SHP77 (cell line): ENCODE data around the gene ADAMTS1.
"Not testable (repeated sequence)": the region's sequence is repeated elsewhere in the genome, so short reads cannot be mapped to it uniquely, and the experiment has no call there.

Source experiments
- DNase-seq, 2 experiments: peaks; one replicate each; lab custom pipeline; 2025; lab: John Stamatoyannopoulos, UW

Gene ADAMTS1

GRCh38 chr21:26845066-26845758, at the start of gene ADAMTS1:
Gene ADAMTS1, minus strand, starts transcription at chr21:26845409. Its CDS starts 455 bp downstream, at chr21:26844954.
- DNase-seq = no peak

- DNase-seq = no peak
These were observed 46.9 kb upstream of the ADAMTS1 start for GRCh38 chr21:26892151-26892550.

- no peak for DNase-seq
These were observed 43.7 kb upstream of the ADAMTS1 start for GRCh38 chr21:26888931-26889330.

DNA sequence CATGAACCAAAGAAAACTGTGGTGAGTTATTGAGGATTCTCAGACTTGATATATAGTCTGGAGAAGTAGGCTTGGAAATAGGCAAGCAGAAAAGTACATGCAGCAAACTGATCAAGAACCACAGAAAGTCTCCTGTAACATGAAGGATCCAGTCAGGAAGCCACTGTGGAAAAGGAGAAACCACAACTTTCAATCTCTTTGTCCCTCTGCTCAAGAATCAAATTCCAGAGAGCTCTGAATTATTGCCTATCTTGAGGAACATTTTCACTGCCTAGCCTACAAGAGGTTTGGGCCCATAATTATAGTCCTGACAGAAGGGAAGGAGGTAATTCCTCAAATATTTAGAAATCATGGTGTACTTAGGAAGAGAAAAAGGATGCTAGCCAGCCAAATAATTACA, 43.0 kb upstream of the ADAMTS1 start:
- no peak for DNase-seq

DNA sequence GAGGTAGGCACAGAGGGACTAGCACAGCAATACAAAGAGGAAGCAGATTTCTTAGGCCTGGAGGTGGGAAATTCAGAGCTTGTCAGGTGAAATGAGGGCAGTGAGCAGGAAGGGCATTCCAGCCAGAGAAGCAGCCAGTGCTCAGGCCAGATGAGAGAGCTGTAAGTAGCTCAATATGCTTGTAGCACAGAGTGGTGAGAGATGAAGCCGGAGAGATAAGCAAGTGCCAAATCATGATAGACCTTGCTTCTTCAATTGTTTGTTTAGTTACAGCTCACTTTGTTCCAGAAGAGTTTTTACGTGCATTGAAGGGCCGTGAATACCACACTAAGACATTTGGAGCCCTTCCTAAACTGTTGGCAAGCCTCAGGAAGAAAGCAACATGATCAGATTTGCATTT, 42.0 kb upstream of the ADAMTS1 start:
- no peak for DNase-seq

DNA sequence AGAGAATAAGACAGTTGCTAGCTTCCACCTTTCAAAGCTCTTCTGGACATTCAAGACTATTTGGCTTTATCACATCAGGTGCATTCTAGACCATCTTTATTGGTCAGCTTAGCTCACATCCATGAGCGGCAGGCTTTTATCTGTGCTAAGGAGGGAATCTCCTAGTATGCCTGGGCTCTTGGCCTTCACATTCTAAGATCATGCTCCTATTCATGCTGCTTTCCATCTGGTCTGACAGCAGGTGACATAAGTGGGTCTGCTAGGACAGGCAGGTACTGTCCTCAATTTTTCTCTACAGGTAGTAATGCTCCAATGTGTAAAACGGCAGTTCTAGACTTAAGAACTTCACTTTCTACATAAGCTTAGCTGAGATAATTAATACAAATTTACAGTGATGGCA, 39.2 kb upstream of the ADAMTS1 start:
- no peak for DNase-seq

- DNase-seq = no peak
These were observed 38.6 kb upstream of the ADAMTS1 start for GRCh38 chr21:26883768-26884167.

- no peak for DNase-seq
These were observed 36.5 kb upstream of the ADAMTS1 start for GRCh38 chr21:26881504-26882228.

DNA sequence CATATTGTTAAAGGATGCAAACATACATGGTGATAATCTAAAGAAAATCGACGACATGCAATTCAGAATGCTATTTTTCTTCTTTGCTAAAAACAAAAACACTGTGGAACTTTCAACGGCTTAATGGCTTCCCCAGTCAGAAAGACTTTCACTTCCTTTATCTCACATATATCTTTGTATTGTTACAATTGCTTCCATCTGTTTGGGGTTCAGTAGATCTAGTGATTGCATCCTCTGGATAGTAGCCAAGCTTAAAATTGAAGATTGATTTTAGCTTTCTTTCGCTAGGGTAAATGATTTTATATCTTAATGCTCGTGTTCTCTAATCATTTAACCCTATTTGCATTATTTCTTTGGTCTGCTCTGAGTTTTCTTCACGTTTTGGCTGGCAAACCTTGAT, 31.8 kb upstream of the ADAMTS1 start:
- DNase-seq = no peak

- DNase-seq = no peak
These were observed 29.1 kb upstream of the ADAMTS1 start for GRCh38 chr21:26874347-26874746.

- DNase-seq = no peak
These were observed 20.6 kb upstream of the ADAMTS1 start for GRCh38 chr21:26865857-26866256.

- not testable (repeated sequence) for DNase-seq
These were observed 11.7 kb upstream of the ADAMTS1 start for GRCh38 chr21:26856871-26857350.

DNA sequence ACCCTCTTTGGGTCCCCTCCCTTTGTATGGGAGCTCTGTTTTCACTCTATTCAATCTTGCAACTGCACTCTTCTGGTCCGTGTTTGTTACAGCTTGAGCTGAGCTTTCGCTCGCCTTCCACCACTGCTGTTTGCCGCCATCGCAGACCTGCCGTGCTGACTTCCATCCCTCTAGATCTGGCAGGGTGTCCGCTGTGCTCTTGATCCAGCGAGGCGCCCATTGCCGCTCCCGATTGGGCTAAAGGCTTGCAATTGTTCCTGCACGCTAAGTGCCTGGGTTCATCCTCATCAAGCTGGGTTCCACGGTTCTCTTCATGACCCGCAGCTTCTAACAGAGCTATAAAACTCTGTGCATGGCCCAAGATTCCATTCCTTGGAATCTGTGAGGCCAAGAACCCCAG, 9.5 kb upstream of the ADAMTS1 start:
- DNase-seq = not testable (repeated sequence)

- no peak for DNase-seq
These were observed 7.2 kb upstream of the ADAMTS1 start for GRCh38 chr21:26852423-26852822.

DNA sequence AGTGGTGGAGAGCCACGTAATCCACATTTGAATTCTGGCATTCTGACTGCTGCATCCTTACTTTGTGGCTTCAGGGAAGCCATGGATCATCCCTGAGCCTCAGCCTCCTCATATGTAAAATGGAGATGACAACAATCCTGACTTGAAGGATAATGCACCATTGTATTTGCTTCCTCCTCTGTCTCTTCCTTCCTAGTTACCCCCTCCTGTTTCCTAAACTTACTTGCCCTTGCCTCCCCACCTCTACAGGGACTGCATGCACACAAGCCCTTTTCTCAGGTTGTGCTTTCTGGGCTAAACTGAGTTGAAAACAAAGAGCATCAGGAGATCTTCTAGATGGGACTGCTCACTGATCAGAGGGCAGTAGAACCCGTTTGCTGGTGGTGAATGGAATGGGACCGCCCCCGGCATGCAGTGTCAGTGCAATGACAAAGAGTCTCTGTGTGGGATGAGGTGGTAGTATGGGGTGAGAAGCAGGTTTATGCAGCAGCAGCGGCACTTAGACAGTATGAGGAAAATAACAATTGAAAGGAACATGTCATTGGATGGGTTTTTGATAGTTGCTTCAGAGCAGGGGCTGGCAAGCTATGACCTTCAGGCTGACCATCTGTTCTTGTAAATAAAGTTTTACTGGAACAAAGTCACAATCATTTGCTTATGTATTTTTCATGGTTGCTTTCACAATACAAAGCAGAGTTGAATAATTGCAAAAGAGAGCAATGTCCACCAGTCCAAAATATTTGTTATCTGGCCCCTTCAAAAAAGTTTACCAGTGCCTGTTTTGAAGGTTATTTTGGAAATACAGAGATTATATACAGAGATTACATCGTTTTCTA, 6.1 kb upstream of the ADAMTS1 start:
- no peak for DNase-seq

GRCh38 chr21:26850116-26850643, 5.0 kb upstream of the ADAMTS1 start:
- no peak for DNase-seq

GRCh38 chr21:26849428-26850115, 4.4 kb upstream of the ADAMTS1 start:
- peak; percentile 16 to 59 for DNase-seq

GRCh38 chr21:26847921-26848320, 2.7 kb upstream of the ADAMTS1 start:
- DNase-seq = no peak

- DNase-seq = no peak
These were observed 1.8 kb upstream of the ADAMTS1 start for GRCh38 chr21:26847002-26847401.

- no peak for DNase-seq
These were observed 1.1 kb upstream of the ADAMTS1 start for GRCh38 chr21:26846036-26846931.

DNA sequence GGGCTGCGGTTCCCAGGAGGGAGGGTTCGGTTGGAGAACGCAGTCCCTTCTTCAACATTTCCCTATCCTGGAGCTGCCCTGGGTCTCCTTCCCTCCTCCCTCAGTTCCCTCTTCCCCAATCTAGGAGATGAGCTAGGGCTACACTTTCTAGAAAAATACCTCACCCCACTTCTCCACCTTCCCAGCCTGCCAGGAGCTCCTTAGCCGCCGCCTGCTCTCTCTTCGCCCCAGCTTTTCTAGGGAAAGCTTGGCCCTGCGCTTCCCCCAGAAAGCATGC, 488 bp upstream of the ADAMTS1 start:
- DNase-seq = no peak
